ENCODE measurements around the gene HMCN1.
A peak's percentile ranks its signal among the peaks of the same experiment; 100 is the strongest.

Gene HMCN1

GRCh38 chr1:185733818-185734735 is at the start of gene HMCN1:
Gene HMCN1 (plus strand): TSS chr1:185734391. CDS start chr1:185734780, 389 bp downstream.
- H3K4me3 ChIP-seq (ENCODE audit: low read depth, low read length): peak within 1 kb of the TSS; percentile 49

- no peak overlapping the region for H3K4me3 ChIP-seq (ENCODE audit: low read depth, low read length)
Measured at GRCh38 chr1:185686821-185687778, 47.1 kb upstream of the HMCN1 start.

- H3K4me3 ChIP-seq (ENCODE audit: low read depth, low read length): no peak overlapping the region
Measured at GRCh38 chr1:185690527-185690926, 43.7 kb upstream of the HMCN1 start.

GRCh38 chr1:185693654-185694053 is 40.5 kb upstream of the HMCN1 start:
- no peak overlapping the region for H3K4me3 ChIP-seq (ENCODE audit: low read depth, low read length)

GRCh38 chr1:185694081-185694480 is 40.1 kb upstream of the HMCN1 start:
- no peak overlapping the region for H3K4me3 ChIP-seq (ENCODE audit: low read depth, low read length)

GRCh38 chr1:185695299-185695698 is 38.9 kb upstream of the HMCN1 start:
- H3K4me3 ChIP-seq (ENCODE audit: low read depth, low read length): no peak overlapping the region

- no peak overlapping the region for H3K4me3 ChIP-seq (ENCODE audit: low read depth, low read length)
Measured at GRCh38 chr1:185696422-185697150, 37.6 kb upstream of the HMCN1 start.

GRCh38 chr1:185699874-185700273 is 34.3 kb upstream of the HMCN1 start:
- H3K4me3 ChIP-seq (ENCODE audit: low read depth, low read length): no peak overlapping the region

- no peak overlapping the region for H3K4me3 ChIP-seq (ENCODE audit: low read depth, low read length)
Measured at GRCh38 chr1:185701650-185702049, 32.5 kb upstream of the HMCN1 start.

- no peak overlapping the region for H3K4me3 ChIP-seq (ENCODE audit: low read depth, low read length)
Measured at GRCh38 chr1:185704181-185704580, 30.0 kb upstream of the HMCN1 start.

- no peak overlapping the region for H3K4me3 ChIP-seq (ENCODE audit: low read depth, low read length)
Measured at GRCh38 chr1:185716095-185716494, 18.1 kb upstream of the HMCN1 start.

GRCh38 chr1:185719021-185719420 is 15.2 kb upstream of the HMCN1 start:
- no peak overlapping the region for H3K4me3 ChIP-seq (ENCODE audit: low read depth, low read length)

GRCh38 chr1:185720633-185721272 is 13.4 kb upstream of the HMCN1 start:
- no peak overlapping the region for H3K4me3 ChIP-seq (ENCODE audit: low read depth, low read length)

GRCh38 chr1:185721553-185721952 is 12.6 kb upstream of the HMCN1 start:
- no peak overlapping the region for H3K4me3 ChIP-seq (ENCODE audit: low read depth, low read length)

- H3K4me3 ChIP-seq (ENCODE audit: low read depth, low read length): no peak overlapping the region
Measured at GRCh38 chr1:185722098-185722497, 12.1 kb upstream of the HMCN1 start.

GRCh38 chr1:185727726-185728125 is 6.5 kb upstream of the HMCN1 start:
- no peak overlapping the region for H3K4me3 ChIP-seq (ENCODE audit: low read depth, low read length)

GRCh38 chr1:185731446-185731845 is 2.7 kb upstream of the HMCN1 start:
- H3K4me3 ChIP-seq (ENCODE audit: low read depth, low read length): no peak overlapping the region

- no peak overlapping the region for H3K4me3 ChIP-seq (ENCODE audit: low read depth, low read length)
Measured at GRCh38 chr1:185732951-185733350, 1.2 kb upstream of the HMCN1 start.

GRCh38 chr1:185734929-185735700 is 924 bp downstream of the HMCN1 start:
- peak overlapping the region; percentile 49 for H3K4me3 ChIP-seq (ENCODE audit: low read depth, low read length)

- no peak overlapping the region for H3K4me3 ChIP-seq (ENCODE audit: low read depth, low read length)
Measured at GRCh38 chr1:185735701-185736064, 1.5 kb downstream of the HMCN1 start.
